Caco-2 (cell line): ENCODE data around the gene NRXN3. TPM values are rescaled to one million over a fixed set of nuclear protein-coding genes. Genes with fewer than 3 reads are reported as not detected.

Experiments
- BruUV-seq: library from RNA; stranded (reverse); fragments of 400-500 nt; replicated peaks from 2 replicates; lab custom pipeline; 2021; lab: Mats Ljungman, UMichigan
- CTCF ChIA-PET: fragments of 300-600 bp; sonication (Branson Sonifier 250); formaldehyde crosslinking; loops from one replicate; lab custom pipeline; 2022; ENCODE audit warnings: antibody characterized with exemption; lab: Charles Lee
- POLR2A ChIA-PET: fragments of 300-600 bp; sonication (Branson Sonifier 250); formaldehyde crosslinking; loops from one replicate; lab custom pipeline; 2022; ENCODE audit warnings: antibody characterized with exemption; lab: Charles Lee
- DNase-seq, 2 experiments: peaks; one replicate each; pipeline versions ENCODE4 v3.0.0 to v3.0.0-alpha.2; 2020 to 2022
- H3K27me3 ChIP-seq: replicated peaks from 2 replicates; pipeline ENCODE4 v1.6.0; 2011; ENCODE audit warnings: low read length; ENCODE audit not compliant: control insufficient read depth, insufficient read depth
- H3K36me3 ChIP-seq: 2 replicates; pipeline ENCODE4 v1.5.1; 2011; ENCODE audit warnings: low read length; ENCODE audit not compliant: control insufficient read depth, insufficient read depth
- H3K4me1 ChIP-seq: fragments of 250-450 bp; sonication (Bioruptor Pico); 2 replicates; pipeline ENCODE4 v1.5.1; 2020; ENCODE audit warnings: mild to moderate bottlenecking
- H3K4me3 ChIP-seq: 2 replicates; pipeline ENCODE4 v1.5.1; 2011; ENCODE audit warnings: low read depth, mild to moderate bottlenecking, control low read depth, low read length
- H3K9me3 ChIP-seq: fragments of 250-450 bp; sonication (Bioruptor Pico); 2 replicates; pipeline ENCODE4 v1.5.1; 2020; ENCODE audit warnings: mild to moderate bottlenecking, moderate library complexity
- H3K27ac Mint-ChIP-seq: one replicate; pipeline ENCODE4 v1.8.0; 2022; ENCODE audit warnings: mixed read lengths; ENCODE audit not compliant: unreplicated experiment
- H3K27me3 Mint-ChIP-seq: one replicate; pipeline ENCODE4 v1.8.0; 2022; ENCODE audit warnings: mixed read lengths; ENCODE audit not compliant: insufficient read depth, unreplicated experiment
- H3K36me3 Mint-ChIP-seq: one replicate; pipeline ENCODE4 v1.8.0; 2022; ENCODE audit warnings: mild to moderate bottlenecking, mixed read lengths; ENCODE audit not compliant: insufficient read depth, unreplicated experiment
- H3K4me1 Mint-ChIP-seq: one replicate; pipeline ENCODE4 v1.8.0; 2022; ENCODE audit warnings: low read depth, mixed read lengths; ENCODE audit not compliant: unreplicated experiment
- H3K4me3 Mint-ChIP-seq: one replicate; pipeline ENCODE4 v1.8.0; 2022; ENCODE audit warnings: mild to moderate bottlenecking, moderate library complexity, mixed read lengths; ENCODE audit not compliant: unreplicated experiment
- H3K9me3 Mint-ChIP-seq: one replicate; pipeline ENCODE4 v1.8.0; 2022; ENCODE audit warnings: mixed read lengths; ENCODE audit not compliant: unreplicated experiment
- intact Hi-C: fragments of 100-400 bp; cut with micrococcal nuclease; formaldehyde crosslinking; loops from one replicate; pipeline ENCODE4 v1.10.0; 2022; ENCODE audit not compliant: unreplicated experiment
- total RNA-seq: library from RNA; stranded (reverse); gene quantifications from 2 replicates; pipeline ENCODE4 v1.2.3, GENCODE V29; 2022
- TF ChIP-seq, protein P1 (sequence below), 2 experiments: fragments of 200-600 bp in 1 of 2; IDR thresholded peaks; 1 replicate in 1 of 2; 2 replicates in 1 of 2; pipeline versions ENCODE4 v1.5.1 to v1.8.0; 2011 to 2022; ENCODE audit warnings: antibody characterized with exemption in 1 of 2, control low read depth in 1 of 2, inconsistent platforms in 1 of 2, low read depth in 1 of 2, low read length in 1 of 2, mild to moderate bottlenecking in 1 of 2, moderate library complexity in 1 of 2; ENCODE audit not compliant: insufficient read depth in 1 of 2, severe bottlenecking in 1 of 2, unreplicated experiment in 1 of 2

The NRXN3 gene
- total RNA-seq, 1 experiment from 2014 or later, result 12.4 TPM

DNA sequence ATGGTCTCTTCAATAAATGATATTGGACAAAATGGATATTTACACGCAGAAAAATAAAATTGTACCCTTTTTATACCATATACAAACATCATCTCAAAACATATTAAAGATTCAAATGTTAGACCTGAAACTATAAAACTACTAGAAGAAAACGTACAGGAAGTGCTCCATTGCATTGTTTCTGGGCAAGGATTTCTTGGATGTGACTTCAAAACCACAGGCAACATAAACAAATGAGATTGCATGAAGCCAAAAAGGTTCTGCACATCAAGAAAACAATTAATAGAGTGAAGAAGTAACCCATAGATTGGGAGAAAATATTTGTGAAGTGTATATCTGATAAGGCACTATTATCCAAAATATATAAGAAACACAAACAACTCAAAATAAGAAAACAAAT lies 812.4 kb downstream of the NRXN3 start:
- ChIA-PET POLR2A (no interaction called here), CTCF (no interaction called here)
- intact Hi-C loops, result no loop called here
- Histone ChIP-seq H3K4me1 (no peaks in the 10 kb centered on the region), H3K27me3 (no peaks in the 10 kb centered on the region), H3K4me3 (no peak overlapping the region), H3K9me3 (no peaks in the 10 kb centered on the region), H3K36me3 (no peaks in the 10 kb centered on the region)
- no peak for DNase-seq
- no peaks in the 10 kb centered on the region for H3K4me1 Mint-ChIP-seq
- H3K9me3 Mint-ChIP-seq, result no peaks in the 10 kb centered on the region
- TF ChIP-seq, protein P1, sequence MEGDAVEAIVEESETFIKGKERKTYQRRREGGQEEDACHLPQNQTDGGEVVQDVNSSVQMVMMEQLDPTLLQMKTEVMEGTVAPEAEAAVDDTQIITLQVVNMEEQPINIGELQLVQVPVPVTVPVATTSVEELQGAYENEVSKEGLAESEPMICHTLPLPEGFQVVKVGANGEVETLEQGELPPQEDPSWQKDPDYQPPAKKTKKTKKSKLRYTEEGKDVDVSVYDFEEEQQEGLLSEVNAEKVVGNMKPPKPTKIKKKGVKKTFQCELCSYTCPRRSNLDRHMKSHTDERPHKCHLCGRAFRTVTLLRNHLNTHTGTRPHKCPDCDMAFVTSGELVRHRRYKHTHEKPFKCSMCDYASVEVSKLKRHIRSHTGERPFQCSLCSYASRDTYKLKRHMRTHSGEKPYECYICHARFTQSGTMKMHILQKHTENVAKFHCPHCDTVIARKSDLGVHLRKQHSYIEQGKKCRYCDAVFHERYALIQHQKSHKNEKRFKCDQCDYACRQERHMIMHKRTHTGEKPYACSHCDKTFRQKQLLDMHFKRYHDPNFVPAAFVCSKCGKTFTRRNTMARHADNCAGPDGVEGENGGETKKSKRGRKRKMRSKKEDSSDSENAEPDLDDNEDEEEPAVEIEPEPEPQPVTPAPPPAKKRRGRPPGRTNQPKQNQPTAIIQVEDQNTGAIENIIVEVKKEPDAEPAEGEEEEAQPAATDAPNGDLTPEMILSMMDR (IDR thresholded peaks at IDR 0.05; ENCODE audit: insufficient read depth in 1 of 2, low read depth in 1 of 2, low read length in 1 of 2, severe bottlenecking in 1 of 2, unreplicated experiment in 1 of 2), result no peak
- no peak overlapping the region for H3K27ac Mint-ChIP-seq
- peaks cover 9% of the 10 kb centered on the region for H3K27me3 Mint-ChIP-seq
- BruUV-seq, result no TSS peak
- H3K36me3 Mint-ChIP-seq, result no peaks in the 10 kb centered on the region
- H3K4me3 Mint-ChIP-seq, result no peak overlapping the region

DNA sequence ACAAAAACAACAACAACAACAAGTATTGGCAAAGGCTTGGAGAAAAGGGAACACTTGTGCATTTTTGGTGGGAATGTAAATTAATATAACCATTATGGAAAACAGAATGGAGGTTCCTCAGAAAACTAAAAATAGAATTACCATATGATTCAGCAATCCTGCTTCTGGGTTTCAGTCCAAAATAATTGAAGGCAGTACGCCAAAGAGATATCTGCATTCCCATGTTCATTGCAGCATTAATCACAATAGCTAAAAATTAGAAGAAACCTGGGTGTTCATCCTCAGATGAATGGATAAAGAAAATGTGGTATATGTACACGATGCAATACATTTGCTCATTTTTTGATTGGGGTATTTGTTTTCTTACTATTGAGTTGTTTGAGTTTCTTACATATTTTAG lies 813.0 kb downstream of the NRXN3 start:
- no peaks in the 10 kb centered on the region for H3K36me3 Mint-ChIP-seq
- no peak for DNase-seq
- H3K27me3 Mint-ChIP-seq, result peaks cover 13% of the 10 kb centered on the region
- intact Hi-C loops, result no loop called here
- H3K9me3 Mint-ChIP-seq, result no peaks in the 10 kb centered on the region
- H3K27me3 ChIP-seq, result no peaks in the 10 kb centered on the region
- no peak overlapping the region for H3K27ac Mint-ChIP-seq
- H3K36me3 ChIP-seq, result no peaks in the 10 kb centered on the region
- H3K4me1 ChIP-seq, result no peaks in the 10 kb centered on the region
- CTCF ChIA-PET, result no interaction called here
- POLR2A ChIA-PET, result no interaction called here
- no peak overlapping the region for H3K4me3 Mint-ChIP-seq
- no peaks in the 10 kb centered on the region for H3K4me1 Mint-ChIP-seq
- TF ChIP-seq, protein P1 (IDR thresholded peaks at IDR 0.05; ENCODE audit: insufficient read depth in 1 of 2, low read depth in 1 of 2, low read length in 1 of 2, severe bottlenecking in 1 of 2, unreplicated experiment in 1 of 2), result no peak
- BruUV-seq, result no TSS peak
- H3K9me3 ChIP-seq, result no peaks in the 10 kb centered on the region
- no peak overlapping the region for H3K4me3 ChIP-seq

DNA sequence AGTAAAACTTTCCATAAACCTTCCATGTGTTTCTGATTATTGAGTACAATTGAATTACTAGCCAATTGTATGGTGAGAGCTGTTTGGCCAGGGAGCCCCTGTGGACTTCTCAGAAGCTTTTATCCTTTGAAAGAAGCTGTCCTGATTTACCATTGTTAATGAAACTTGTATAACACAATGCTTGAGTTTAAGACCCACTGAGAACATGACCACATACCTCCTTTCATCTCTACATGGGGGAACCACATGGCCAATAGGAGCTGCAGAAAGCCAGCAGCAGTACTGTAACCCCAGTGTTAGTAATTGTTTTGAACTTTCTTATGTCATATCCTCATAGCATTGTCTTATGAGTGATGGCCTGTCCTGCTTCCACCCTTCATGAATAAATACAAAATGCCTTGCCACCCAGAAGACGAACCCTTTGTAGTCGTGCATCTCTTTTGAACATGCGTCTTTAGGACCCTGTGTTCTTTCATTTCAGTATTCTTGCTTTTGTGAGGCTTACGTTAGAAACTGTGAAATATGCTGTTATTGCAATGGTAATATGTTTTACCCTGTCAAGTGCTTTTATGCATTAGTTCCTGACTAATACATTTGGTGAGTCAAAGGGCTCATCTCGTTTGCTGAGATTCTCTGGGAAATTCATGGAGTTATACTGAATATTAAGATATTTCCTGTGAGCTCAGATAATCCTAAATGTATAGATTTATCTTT lies 815.7 kb downstream of the NRXN3 start:
- intact Hi-C loops, result no loop called here
- no peak overlapping the region for H3K27ac Mint-ChIP-seq
- no peaks in the 10 kb centered on the region for H3K9me3 ChIP-seq
- ChIA-PET POLR2A (no interaction called here), CTCF (no interaction called here)
- TF ChIP-seq, protein P1 (IDR thresholded peaks at IDR 0.05; ENCODE audit: insufficient read depth in 1 of 2, low read depth in 1 of 2, low read length in 1 of 2, severe bottlenecking in 1 of 2, unreplicated experiment in 1 of 2), result no peak
- no peaks in the 10 kb centered on the region for H3K4me1 ChIP-seq
- no peaks in the 10 kb centered on the region for H3K36me3 Mint-ChIP-seq
- H3K36me3 ChIP-seq, result no peaks in the 10 kb centered on the region
- H3K4me1 Mint-ChIP-seq, result no peaks in the 10 kb centered on the region
- peaks cover 9% of the 10 kb centered on the region for H3K27me3 Mint-ChIP-seq
- H3K9me3 Mint-ChIP-seq, result no peaks in the 10 kb centered on the region
- BruUV-seq, result no TSS peak
- H3K4me3 ChIP-seq, result no peak overlapping the region
- no peaks in the 10 kb centered on the region for H3K27me3 ChIP-seq
- H3K4me3 Mint-ChIP-seq, result no peak overlapping the region
- DNase-seq, result no peak
